ENCODE results near the gene KCNJ6. TPM values are rescaled to one million over a fixed set of nuclear protein-coding genes. Genes with fewer than 3 reads are reported as not detected.

KCNJ6 gene
- total RNA-seq, 1 experiment from 2014 or later = 0.05 TPM

GRCh38 chr21:37677006-37677405, 239.3 kb downstream of the KCNJ6 start:
- intact Hi-C loops (cut with micrococcal nuclease; ENCODE audit: unreplicated experiment) = no loop called here
- CTCF ChIA-PET = interaction anchor here (1.0 kb wide), 1 partner anchor 113 kb away, joined by 3 read pairs; no protein-coding TSS in a partner anchor
- no TSS peak for BruUV-seq (replicated peaks)
- DNase-seq = no peak
- no peaks in the 10 kb centered on the region for H3K9me3 Mint-ChIP-seq (ENCODE audit: low read depth, unreplicated experiment)
- peaks cover 43% of the 10 kb centered on the region for H3K27me3 Mint-ChIP-seq (ENCODE audit: unreplicated experiment)
- TF ChIP-seq, protein P1, sequence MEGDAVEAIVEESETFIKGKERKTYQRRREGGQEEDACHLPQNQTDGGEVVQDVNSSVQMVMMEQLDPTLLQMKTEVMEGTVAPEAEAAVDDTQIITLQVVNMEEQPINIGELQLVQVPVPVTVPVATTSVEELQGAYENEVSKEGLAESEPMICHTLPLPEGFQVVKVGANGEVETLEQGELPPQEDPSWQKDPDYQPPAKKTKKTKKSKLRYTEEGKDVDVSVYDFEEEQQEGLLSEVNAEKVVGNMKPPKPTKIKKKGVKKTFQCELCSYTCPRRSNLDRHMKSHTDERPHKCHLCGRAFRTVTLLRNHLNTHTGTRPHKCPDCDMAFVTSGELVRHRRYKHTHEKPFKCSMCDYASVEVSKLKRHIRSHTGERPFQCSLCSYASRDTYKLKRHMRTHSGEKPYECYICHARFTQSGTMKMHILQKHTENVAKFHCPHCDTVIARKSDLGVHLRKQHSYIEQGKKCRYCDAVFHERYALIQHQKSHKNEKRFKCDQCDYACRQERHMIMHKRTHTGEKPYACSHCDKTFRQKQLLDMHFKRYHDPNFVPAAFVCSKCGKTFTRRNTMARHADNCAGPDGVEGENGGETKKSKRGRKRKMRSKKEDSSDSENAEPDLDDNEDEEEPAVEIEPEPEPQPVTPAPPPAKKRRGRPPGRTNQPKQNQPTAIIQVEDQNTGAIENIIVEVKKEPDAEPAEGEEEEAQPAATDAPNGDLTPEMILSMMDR (IDR thresholded peaks at IDR 0.05; ENCODE audit: unreplicated experiment) = no peak
- no peak overlapping the region for H3K27ac Mint-ChIP-seq (ENCODE audit: unreplicated experiment)
- peaks cover 5% of the 10 kb centered on the region for H3K36me3 Mint-ChIP-seq (ENCODE audit: insufficient read depth, unreplicated experiment)
- no peak overlapping the region for H3K4me3 Mint-ChIP-seq (ENCODE audit: low read depth, unreplicated experiment)
- H3K4me1 Mint-ChIP-seq (ENCODE audit: low read depth, unreplicated experiment) = peaks cover 24% of the 10 kb centered on the region

DNA sequence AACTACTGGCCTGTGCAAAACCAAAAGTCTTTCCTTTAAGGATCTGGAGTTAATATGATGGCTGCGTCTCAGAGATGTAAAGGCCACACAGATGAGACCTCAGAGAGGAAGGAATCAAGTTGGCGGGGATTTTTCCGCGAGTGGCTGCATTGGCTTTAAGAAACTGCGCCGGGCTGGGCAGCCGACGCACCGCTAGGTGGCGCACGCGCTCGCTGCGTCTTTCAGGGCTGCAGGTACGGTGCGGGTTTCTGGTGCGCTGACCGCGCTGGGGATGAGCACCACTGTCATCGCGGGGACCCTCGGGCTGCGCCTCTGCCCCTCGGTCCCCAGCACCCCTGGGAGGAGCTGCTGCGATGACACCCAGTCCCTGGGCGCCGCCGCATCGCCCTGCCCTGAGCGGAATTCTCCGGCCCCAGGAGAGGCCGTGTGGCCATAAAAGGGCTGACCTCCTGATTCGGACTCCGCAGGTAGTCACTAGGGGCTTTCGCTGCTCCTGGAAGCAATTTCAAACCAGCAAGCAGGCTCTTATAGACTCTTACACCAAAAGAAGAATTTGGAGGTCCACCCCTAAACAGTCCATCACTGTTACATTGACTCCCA, 241.0 kb downstream of the KCNJ6 start:
- DNase-seq = peak; percentile 74
- no peak overlapping the region for H3K27ac Mint-ChIP-seq (ENCODE audit: unreplicated experiment)
- H3K4me1 Mint-ChIP-seq (ENCODE audit: low read depth, unreplicated experiment) = peaks cover 38% of the 10 kb centered on the region
- no TSS peak for BruUV-seq (replicated peaks)
- peak overlapping the region; percentile 50 for H3K4me3 Mint-ChIP-seq (ENCODE audit: low read depth, unreplicated experiment)
- intact Hi-C loops (cut with micrococcal nuclease; ENCODE audit: unreplicated experiment) = no loop called here
- TF ChIP-seq, protein P1 (IDR thresholded peaks at IDR 0.05; ENCODE audit: unreplicated experiment) = peak; percentile 85
- no peaks in the 10 kb centered on the region for H3K9me3 Mint-ChIP-seq (ENCODE audit: low read depth, unreplicated experiment)
- H3K27me3 Mint-ChIP-seq (ENCODE audit: unreplicated experiment) = peaks cover 26% of the 10 kb centered on the region
- CTCF ChIA-PET = interaction anchor here (0.9 kb wide), 1 partner anchor 37 kb away, joined by 3 read pairs; no protein-coding TSS in a partner anchor
- H3K36me3 Mint-ChIP-seq (ENCODE audit: insufficient read depth, unreplicated experiment) = peaks cover 5% of the 10 kb centered on the region

DNA sequence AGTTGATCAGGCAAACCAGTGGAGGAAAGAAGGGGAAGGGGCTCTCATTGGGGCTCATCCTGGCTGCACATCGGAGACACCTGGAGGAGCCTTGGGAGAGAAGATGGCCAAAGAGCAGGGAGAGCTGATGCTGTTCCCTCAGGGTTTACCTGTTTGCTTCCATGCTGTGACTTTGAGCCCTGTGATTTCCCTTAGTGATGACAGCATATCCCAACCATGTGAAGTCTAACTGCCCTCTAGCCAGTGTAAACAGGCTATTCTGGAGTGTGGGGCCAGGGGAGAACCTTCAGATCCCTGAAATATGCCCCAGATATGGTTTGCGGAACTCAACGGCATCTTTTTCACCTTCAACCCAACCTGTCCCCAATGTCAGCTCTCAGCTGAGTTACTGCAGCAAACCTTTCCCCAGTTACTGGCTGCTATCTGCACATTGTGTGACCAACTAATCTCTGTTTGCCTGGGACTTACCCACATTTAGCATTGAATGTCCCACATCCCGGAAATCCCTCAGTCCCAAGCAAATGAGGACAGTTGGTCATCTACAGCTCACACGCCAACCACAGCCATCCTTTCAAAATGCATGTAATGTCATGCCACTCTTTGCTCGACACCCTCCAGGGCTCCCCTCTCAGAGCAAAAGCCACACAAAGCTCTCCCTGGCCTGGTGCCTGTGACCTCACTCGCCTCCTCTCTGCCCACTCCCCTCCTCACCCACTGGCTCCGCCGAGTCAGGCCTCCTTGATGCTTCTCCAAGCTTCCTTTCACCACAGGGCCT, 242.3 kb downstream of the KCNJ6 start:
- BruUV-seq (replicated peaks) = no TSS peak
- intact Hi-C loops (cut with micrococcal nuclease; ENCODE audit: unreplicated experiment) = loop anchor here (5.0 kb wide), 1 partner anchor 37 kb away; no protein-coding TSS in a partner anchor
- H3K36me3 Mint-ChIP-seq (ENCODE audit: insufficient read depth, unreplicated experiment) = peaks cover 9% of the 10 kb centered on the region
- TF ChIP-seq, protein P1 (IDR thresholded peaks at IDR 0.05; ENCODE audit: unreplicated experiment) = no peak
- H3K9me3 Mint-ChIP-seq (ENCODE audit: low read depth, unreplicated experiment) = peaks cover 2% of the 10 kb centered on the region
- CTCF ChIA-PET = no interaction called here
- peaks cover 22% of the 10 kb centered on the region for H3K27me3 Mint-ChIP-seq (ENCODE audit: unreplicated experiment)
- no peak for DNase-seq
- H3K4me3 Mint-ChIP-seq (ENCODE audit: low read depth, unreplicated experiment) = no peak overlapping the region
- H3K4me1 Mint-ChIP-seq (ENCODE audit: low read depth, unreplicated experiment) = peaks cover 38% of the 10 kb centered on the region
- H3K27ac Mint-ChIP-seq (ENCODE audit: unreplicated experiment) = no peak overlapping the region

DNA sequence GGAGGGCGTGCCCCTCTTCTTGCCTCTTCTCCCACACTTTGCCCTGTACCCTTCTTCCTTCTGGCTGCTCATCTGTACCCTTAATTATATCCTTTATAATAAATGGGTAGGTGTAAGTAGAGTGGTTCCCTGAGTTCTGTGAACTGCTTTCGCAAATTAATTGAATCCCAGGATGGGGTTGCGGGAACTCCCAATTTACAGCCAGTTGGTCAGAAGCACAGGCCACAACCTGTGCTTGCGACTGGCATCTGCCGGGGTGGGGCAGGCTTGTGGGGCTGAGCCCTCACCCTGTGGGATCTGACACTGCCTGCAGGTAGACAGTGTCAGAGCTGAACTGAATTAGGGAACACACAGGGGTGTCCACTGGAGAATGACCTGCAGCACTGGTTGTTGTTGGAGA, 244.9 kb downstream of the KCNJ6 start:
- intact Hi-C loops (cut with micrococcal nuclease; ENCODE audit: unreplicated experiment) = loop anchor here (5.0 kb wide), 1 partner anchor 34 kb away; no protein-coding TSS in a partner anchor
- DNase-seq = no peak
- H3K27ac Mint-ChIP-seq (ENCODE audit: unreplicated experiment) = no peak overlapping the region
- H3K36me3 Mint-ChIP-seq (ENCODE audit: insufficient read depth, unreplicated experiment) = peaks cover 9% of the 10 kb centered on the region
- peaks cover 3% of the 10 kb centered on the region for H3K9me3 Mint-ChIP-seq (ENCODE audit: low read depth, unreplicated experiment)
- CTCF ChIA-PET = no interaction called here
- BruUV-seq (replicated peaks) = no TSS peak
- no peaks in the 10 kb centered on the region for H3K27me3 Mint-ChIP-seq (ENCODE audit: unreplicated experiment)
- H3K4me3 Mint-ChIP-seq (ENCODE audit: low read depth, unreplicated experiment) = no peak overlapping the region
- peaks cover 43% of the 10 kb centered on the region for H3K4me1 Mint-ChIP-seq (ENCODE audit: low read depth, unreplicated experiment)
- TF ChIP-seq, protein P1 (IDR thresholded peaks at IDR 0.05; ENCODE audit: unreplicated experiment) = no peak
